Glutamatergic neuron (in vitro differentiated cells): ENCODE data around the gene PTPRT. TPM values are rescaled to one million over a fixed set of nuclear protein-coding genes. Genes with fewer than 3 reads are reported as not detected.

Source experiments
- DNase-seq: peaks from one replicate; pipeline ENCODE4 v3.0.0; 2022
- H3K27ac Mint-ChIP-seq: one replicate; pipeline ENCODE4 v1.8.0; 2020; ENCODE audit warnings: mild to moderate bottlenecking, mixed read lengths, inconsistent platforms; ENCODE audit not compliant: unreplicated experiment
- H3K27me3 Mint-ChIP-seq: one replicate; pipeline ENCODE4 v1.8.0; 2020; ENCODE audit warnings: mild to moderate bottlenecking, moderate library complexity, mixed read lengths, inconsistent platforms; ENCODE audit not compliant: unreplicated experiment
- H3K36me3 Mint-ChIP-seq: one replicate; pipeline ENCODE4 v1.8.0; 2020; ENCODE audit warnings: mild to moderate bottlenecking, mixed read lengths, inconsistent platforms; ENCODE audit not compliant: unreplicated experiment
- H3K4me1 Mint-ChIP-seq: one replicate; pipeline ENCODE4 v1.8.0; 2020; ENCODE audit warnings: mild to moderate bottlenecking, low read depth, mixed read lengths, inconsistent platforms; ENCODE audit not compliant: unreplicated experiment
- H3K4me3 Mint-ChIP-seq: one replicate; pipeline ENCODE4 v1.8.0; 2020; ENCODE audit warnings: mild to moderate bottlenecking, mixed read lengths, inconsistent platforms; ENCODE audit not compliant: unreplicated experiment
- H3K9me3 Mint-ChIP-seq: one replicate; pipeline ENCODE4 v1.8.0; 2020; ENCODE audit warnings: mild to moderate bottlenecking, moderate library complexity, mixed read lengths, inconsistent platforms; ENCODE audit not compliant: unreplicated experiment
- total RNA-seq: library from RNA; stranded (reverse); fragmentation: NEBNext Ultra II Directional; extraction: Animal tissue kit (Norgen Biotek cat#: 25700); gene quantifications from one replicate; pipeline ENCODE4 v1.2.1, GENCODE V29; 2021; ENCODE audit not compliant: unreplicated experiment
- TF ChIP-seq, protein P1 (sequence below): fragments of 200-600 bp; sonication (generic); IDR thresholded peaks from one replicate; pipeline ENCODE4 v1.5.0; 2021; ENCODE audit not compliant: partially characterized antibody, unreplicated experiment

The PTPRT gene
- total RNA-seq, 1 donor from 2014 or later: 1.9 TPM

DNA sequence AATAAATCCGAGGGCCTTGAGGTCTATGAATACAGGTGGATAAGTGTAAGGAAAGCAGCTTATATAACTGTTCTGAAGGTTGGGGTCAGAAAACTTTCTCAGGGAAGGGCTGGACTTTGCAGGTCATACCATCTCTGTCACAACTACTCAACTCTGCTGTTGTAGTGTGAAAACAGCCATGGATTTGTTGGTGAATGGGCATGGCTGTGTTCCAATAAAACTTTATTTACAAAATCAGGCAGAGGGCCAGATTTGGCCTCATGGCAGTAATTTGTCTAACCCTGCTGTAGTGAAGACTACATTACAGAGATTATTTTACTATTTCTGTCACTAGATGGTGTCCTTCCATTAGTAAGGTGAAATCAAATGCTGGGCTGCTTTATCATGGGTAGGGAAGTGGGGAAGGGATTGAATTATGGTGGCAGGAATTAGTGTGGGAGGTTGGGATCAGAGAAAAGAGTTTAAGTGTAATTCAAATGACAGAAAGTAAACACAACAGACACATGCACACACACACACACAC, 1161.9 kb downstream of the PTPRT start:
- no peak overlapping the region for H3K27ac Mint-ChIP-seq
- no peaks in the 10 kb centered on the region for H3K36me3 Mint-ChIP-seq
- no peak overlapping the region for H3K4me3 Mint-ChIP-seq
- H3K9me3 Mint-ChIP-seq: peaks cover 2% of the 10 kb centered on the region
- TF ChIP-seq, protein P1, sequence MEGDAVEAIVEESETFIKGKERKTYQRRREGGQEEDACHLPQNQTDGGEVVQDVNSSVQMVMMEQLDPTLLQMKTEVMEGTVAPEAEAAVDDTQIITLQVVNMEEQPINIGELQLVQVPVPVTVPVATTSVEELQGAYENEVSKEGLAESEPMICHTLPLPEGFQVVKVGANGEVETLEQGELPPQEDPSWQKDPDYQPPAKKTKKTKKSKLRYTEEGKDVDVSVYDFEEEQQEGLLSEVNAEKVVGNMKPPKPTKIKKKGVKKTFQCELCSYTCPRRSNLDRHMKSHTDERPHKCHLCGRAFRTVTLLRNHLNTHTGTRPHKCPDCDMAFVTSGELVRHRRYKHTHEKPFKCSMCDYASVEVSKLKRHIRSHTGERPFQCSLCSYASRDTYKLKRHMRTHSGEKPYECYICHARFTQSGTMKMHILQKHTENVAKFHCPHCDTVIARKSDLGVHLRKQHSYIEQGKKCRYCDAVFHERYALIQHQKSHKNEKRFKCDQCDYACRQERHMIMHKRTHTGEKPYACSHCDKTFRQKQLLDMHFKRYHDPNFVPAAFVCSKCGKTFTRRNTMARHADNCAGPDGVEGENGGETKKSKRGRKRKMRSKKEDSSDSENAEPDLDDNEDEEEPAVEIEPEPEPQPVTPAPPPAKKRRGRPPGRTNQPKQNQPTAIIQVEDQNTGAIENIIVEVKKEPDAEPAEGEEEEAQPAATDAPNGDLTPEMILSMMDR: no peak
- no peaks in the 10 kb centered on the region for H3K4me1 Mint-ChIP-seq
- DNase-seq: no peak
- H3K27me3 Mint-ChIP-seq: no peaks in the 10 kb centered on the region

DNA sequence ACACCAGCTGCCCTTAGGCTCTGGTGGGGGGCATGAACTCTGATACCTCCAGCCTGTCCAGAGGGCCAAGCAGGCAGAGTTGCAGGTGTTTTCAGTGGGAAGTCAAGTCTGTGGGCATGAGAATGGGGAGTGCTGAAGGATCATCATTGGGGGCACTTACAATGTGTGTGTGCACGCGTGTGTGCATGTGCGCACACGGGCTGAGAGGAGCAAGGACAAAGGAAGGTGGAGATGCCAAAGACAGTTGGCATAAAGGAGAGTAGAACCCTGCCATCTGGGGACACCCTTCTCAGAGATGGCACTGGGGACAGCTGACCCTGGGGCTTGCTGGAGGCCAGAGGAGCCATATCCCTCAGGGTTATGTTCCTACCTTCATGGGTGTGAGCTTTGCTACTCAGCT, 1163.1 kb downstream of the PTPRT start:
- Mint-ChIP-seq H3K9me3 (peaks cover 2% of the 10 kb centered on the region), H3K4me1 (no peaks in the 10 kb centered on the region), H3K27ac (no peak overlapping the region), H3K27me3 (no peaks in the 10 kb centered on the region), H3K36me3 (no peaks in the 10 kb centered on the region), H3K4me3 (no peak overlapping the region)
- TF ChIP-seq, protein P1: no peak
- no peak for DNase-seq

DNA sequence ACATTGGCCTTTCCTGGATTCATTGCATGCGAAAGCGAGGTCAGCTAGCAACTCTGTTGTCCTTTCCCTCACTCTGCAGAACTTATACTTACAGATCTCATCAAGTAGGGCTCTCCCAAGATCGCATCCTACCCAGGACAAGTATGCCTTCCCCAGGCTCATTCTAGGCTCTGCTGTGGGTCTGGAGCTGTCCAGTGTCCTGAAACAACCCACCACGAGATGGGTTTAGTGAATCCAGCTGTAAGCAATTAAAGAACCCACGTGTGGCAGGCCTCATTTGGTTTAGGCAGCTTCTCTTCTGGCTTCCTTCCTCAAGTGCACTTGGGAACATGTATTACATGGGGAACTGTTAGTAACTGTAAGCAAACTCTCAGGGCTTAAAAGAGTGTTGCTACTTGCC, 1165.1 kb downstream of the PTPRT start:
- no peak for DNase-seq
- peaks cover 2% of the 10 kb centered on the region for H3K9me3 Mint-ChIP-seq
- no peaks in the 10 kb centered on the region for H3K27me3 Mint-ChIP-seq
- no peak overlapping the region for H3K27ac Mint-ChIP-seq
- H3K36me3 Mint-ChIP-seq: no peaks in the 10 kb centered on the region
- no peaks in the 10 kb centered on the region for H3K4me1 Mint-ChIP-seq
- TF ChIP-seq, protein P1: no peak
- H3K4me3 Mint-ChIP-seq: no peak overlapping the region
